H9 (cell line): ENCODE results near the gene BANP. TPM values are rescaled to one million over a fixed set of nuclear protein-coding genes. Genes with fewer than 3 reads are reported as not detected.

Experiments used
- DNase-seq: peaks from one replicate; pipeline ENCODE4 v3.0.0-alpha.2; 2017
- H2AFZ ChIP-seq: one replicate; pipeline ENCODE4 v1.6.1; 2013; ENCODE audit warnings: mild to moderate bottlenecking, low read length, control low read depth, moderate library complexity
- H2AK5ac ChIP-seq: 2 replicates; pipeline ENCODE4 v1.6.1; 2013; ENCODE audit warnings: low read length, control low read depth, mixed read lengths; ENCODE audit not compliant: insufficient read length
- H2BK120ac ChIP-seq: one replicate; pipeline ENCODE4 v1.6.1; 2013; ENCODE audit warnings: low read depth, mild to moderate bottlenecking, low read length, control low read depth, inconsistent platforms; ENCODE audit not compliant: poor library complexity, severe bottlenecking
- H2BK12ac ChIP-seq: 2 replicates; pipeline ENCODE4 v1.6.1; 2013; ENCODE audit warnings: low read length, control low read depth, mixed read lengths, low read depth; ENCODE audit not compliant: insufficient read length
- H2BK15ac ChIP-seq: 2 replicates; pipeline ENCODE4 v1.6.1; 2013; ENCODE audit warnings: low read depth, low read length, control low read depth
- H2BK20ac ChIP-seq: one replicate; pipeline ENCODE4 v1.6.1; 2013; ENCODE audit warnings: low read depth, mild to moderate bottlenecking, low read length, control low read depth, inconsistent platforms; ENCODE audit not compliant: poor library complexity, severe bottlenecking
- H2BK5ac ChIP-seq: 2 replicates; pipeline ENCODE4 v1.6.1; 2013; ENCODE audit warnings: low read length, control low read depth, mixed read lengths; ENCODE audit not compliant: insufficient read length
- H3K14ac ChIP-seq: 2 replicates; pipeline ENCODE4 v1.6.1; 2013; ENCODE audit warnings: low read length, control low read depth; ENCODE audit not compliant: insufficient read depth
- H3K18ac ChIP-seq: 2 replicates; pipeline ENCODE4 v1.6.1; 2013; ENCODE audit warnings: low read depth, mild to moderate bottlenecking, mixed read lengths, low read length, control low read depth; ENCODE audit not compliant: insufficient read length
- H3K23ac ChIP-seq: 2 replicates; pipeline ENCODE4 v1.6.1; 2013; ENCODE audit warnings: low read length, control low read depth, mixed read lengths, low read depth; ENCODE audit not compliant: insufficient read length
- H3K23me2 ChIP-seq: 2 replicates; pipeline ENCODE4 v1.6.1; 2013; ENCODE audit warnings: low read depth, mild to moderate bottlenecking, mixed read lengths, low read length, control low read depth; ENCODE audit not compliant: insufficient read length, poor library complexity, severe bottlenecking
- H3K27ac ChIP-seq: 2 replicates; pipeline ENCODE4 v1.5.1; 2013; ENCODE audit warnings: low read length, control low read depth, mixed read lengths, low read depth; ENCODE audit not compliant: insufficient read length
- H3K27me3 ChIP-seq: 2 replicates; pipeline ENCODE4 v1.6.1; 2013; ENCODE audit warnings: low read length, control low read depth, inconsistent platforms; ENCODE audit not compliant: insufficient read depth
- H3K4ac ChIP-seq: 2 replicates; pipeline ENCODE4 v1.6.1; 2013; ENCODE audit warnings: low read depth, mild to moderate bottlenecking, control low read depth, inconsistent platforms, low read length, moderate library complexity
- H3K4me1 ChIP-seq: 2 replicates; pipeline ENCODE4 v1.6.1; 2013; ENCODE audit warnings: low read length, control low read depth, inconsistent platforms; ENCODE audit not compliant: insufficient read depth
- H3K4me2 ChIP-seq: 2 replicates; pipeline ENCODE4 v1.6.1; 2013; ENCODE audit warnings: low read length, control low read depth, mixed read lengths; ENCODE audit not compliant: insufficient read length, insufficient read depth
- H3K56ac ChIP-seq: 2 replicates; pipeline ENCODE4 v1.6.1; 2013; ENCODE audit warnings: low read depth, mild to moderate bottlenecking, mixed read lengths, low read length, control low read depth; ENCODE audit not compliant: insufficient read length
- H3K79me1 ChIP-seq: 2 replicates; pipeline ENCODE4 v1.6.1; 2013; ENCODE audit warnings: low read depth, mild to moderate bottlenecking, moderate library complexity, low read length, control low read depth, inconsistent platforms; ENCODE audit not compliant: insufficient read depth, poor library complexity, severe bottlenecking
- H3K79me2 ChIP-seq: 2 replicates; pipeline ENCODE4 v1.6.1; 2013; ENCODE audit warnings: low read length, control low read depth, inconsistent platforms; ENCODE audit not compliant: insufficient read depth
- H3K9ac ChIP-seq: 2 replicates; pipeline ENCODE4 v1.6.1; 2013; ENCODE audit warnings: low read length, control low read depth, mixed read lengths; ENCODE audit not compliant: insufficient read length; ENCODE audit errors: extremely low read depth
- H3K9me3 ChIP-seq: one replicate; pipeline ENCODE4 v1.6.1; 2013; ENCODE audit warnings: low read depth, low read length, inconsistent platforms; ENCODE audit not compliant: control insufficient read depth
- H3T11ph ChIP-seq: one replicate; pipeline ENCODE4 v1.6.1; 2013; ENCODE audit warnings: mild to moderate bottlenecking, low read length, control low read depth, inconsistent platforms
- H4K20me1 ChIP-seq: one replicate; pipeline ENCODE4 v1.6.1; 2013; ENCODE audit not compliant: control insufficient read depth, insufficient read length, insufficient read depth
- H4K5ac ChIP-seq: 2 replicates; pipeline ENCODE4 v1.6.1; 2013; ENCODE audit warnings: low read depth, mild to moderate bottlenecking, mixed read lengths, low read length, control low read depth; ENCODE audit not compliant: insufficient read length
- H4K8ac ChIP-seq: replicated peaks from 2 replicates; pipeline ENCODE4 v1.6.1; 2013; ENCODE audit warnings: low read length, control low read depth, mixed read lengths, low read depth; ENCODE audit not compliant: insufficient read length
- H4K91ac ChIP-seq: 2 replicates; pipeline ENCODE4 v1.6.1; 2013; ENCODE audit warnings: low read depth, mild to moderate bottlenecking, moderate library complexity, mixed read lengths, low read length, control low read depth; ENCODE audit not compliant: insufficient read length
- H3K27ac Mint-ChIP-seq, 3 experiments: 2 replicates in 2 of 3; 3 replicates in 1 of 3; pipeline ENCODE4 v1.8.0; 2020 to 2021; ENCODE audit warnings: mixed read lengths in 3 of 3, mild to moderate bottlenecking in 1 of 3, moderate library complexity in 1 of 3
- H3K27me3 Mint-ChIP-seq: 2 replicates; pipeline ENCODE4 v1.8.0; 2021; ENCODE audit warnings: low read depth, mild to moderate bottlenecking, moderate library complexity, mixed read lengths
- H3K36me3 Mint-ChIP-seq, 3 experiments: 2 replicates in 2 of 3; 3 replicates in 1 of 3; pipeline ENCODE4 v1.8.0; 2020 to 2021; ENCODE audit warnings: low read depth in 3 of 3, mixed read lengths in 3 of 3; ENCODE audit not compliant: insufficient read depth in 1 of 3
- H3K4me1 Mint-ChIP-seq, 2 experiments: 2 replicates each; pipeline ENCODE4 v1.8.0; 2020; ENCODE audit warnings: mixed read lengths in 2 of 2
- H3K4me3 Mint-ChIP-seq, 2 experiments: 2 replicates in 1 of 2; 3 replicates in 1 of 2; pipeline ENCODE4 v1.8.0; 2020 to 2021; ENCODE audit warnings: mild to moderate bottlenecking in 2 of 2, mixed read lengths in 2 of 2, moderate library complexity in 1 of 2
- H3K9me3 Mint-ChIP-seq, 2 experiments: 2 replicates in 1 of 2; 3 replicates in 1 of 2; pipeline ENCODE4 v1.8.0; 2020; ENCODE audit warnings: mild to moderate bottlenecking in 2 of 2, mixed read lengths in 2 of 2, moderate library complexity in 1 of 2
- WGBS: extraction: QIAGEN DNeasy Blood & Tissue Kit; methylation state at CpG from one replicate; pipeline ENCODE4 v1.1.7; 2013; ENCODE audit warnings: missing lambda C conversion rate, low lambda C conversion rate, mixed read lengths; ENCODE audit not compliant: insufficient read length; ENCODE audit errors: extremely low coverage; 5-methylcytosine and 5-hydroxymethylcytosine counted together
- total RNA-seq: library from RNA; stranded (reverse); gene quantifications from 2 replicates; pipeline ENCODE4 v1.2.1, GENCODE V29; 2021
- TF ChIP-seq, protein P1 (sequence below): fragments of 200-600 bp; sonication (generic); conservative IDR thresholded peaks from 3 replicates; pipeline ENCODE4 v1.8.0; 2021; ENCODE audit warnings: antibody characterized with exemption, mild to moderate bottlenecking

BANP gene
- total RNA-seq, 1 experiment from 2014 or later, result 24.9 TPM

DNA sequence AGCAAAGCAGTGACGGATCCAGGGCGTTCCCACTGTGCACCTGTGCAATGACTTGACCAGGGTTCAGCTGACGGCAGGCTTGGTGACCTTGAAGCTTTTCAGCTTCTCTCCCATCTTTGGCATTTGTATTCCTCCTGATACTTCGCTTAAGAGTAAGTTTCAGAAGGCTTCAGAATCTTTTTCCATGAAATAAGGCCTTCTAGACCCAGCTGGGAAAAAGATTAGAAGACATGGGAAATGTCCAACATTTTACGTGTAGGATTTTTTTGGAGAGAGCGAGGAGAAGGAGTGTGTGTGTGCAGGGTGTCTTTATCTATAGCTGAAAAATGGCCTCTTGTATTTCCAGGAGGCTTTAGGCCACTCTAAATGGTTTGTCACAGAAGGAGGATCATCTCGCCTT, 104.1 kb downstream of the BANP start:
- no peak overlapping the region for H2BK120ac ChIP-seq
- H3T11ph ChIP-seq, result no peak overlapping the region
- H3K4me1 ChIP-seq, result no peaks in the 10 kb centered on the region
- no peak overlapping the region for H3K27ac ChIP-seq
- H4K91ac ChIP-seq, result no peak overlapping the region
- H3K79me2 ChIP-seq, result no peaks in the 10 kb centered on the region; the same call in 1 of the 2 replicates
- no peak overlapping the region for H3K56ac ChIP-seq
- no peak overlapping the region for H2BK5ac ChIP-seq
- no peak overlapping the region for H2AFZ ChIP-seq
- H3K9me3 ChIP-seq, result no peaks in the 10 kb centered on the region
- peaks cover under 1 to 20% (median 10%) of the 10 kb centered on the region in 3 experiments; a peak in 6 of 7 replicates for H3K36me3 Mint-ChIP-seq
- H4K5ac ChIP-seq, result no peak overlapping the region
- no peak overlapping the region for H3K23ac ChIP-seq
- no peak overlapping the region for H2BK20ac ChIP-seq
- TF ChIP-seq, protein P1, sequence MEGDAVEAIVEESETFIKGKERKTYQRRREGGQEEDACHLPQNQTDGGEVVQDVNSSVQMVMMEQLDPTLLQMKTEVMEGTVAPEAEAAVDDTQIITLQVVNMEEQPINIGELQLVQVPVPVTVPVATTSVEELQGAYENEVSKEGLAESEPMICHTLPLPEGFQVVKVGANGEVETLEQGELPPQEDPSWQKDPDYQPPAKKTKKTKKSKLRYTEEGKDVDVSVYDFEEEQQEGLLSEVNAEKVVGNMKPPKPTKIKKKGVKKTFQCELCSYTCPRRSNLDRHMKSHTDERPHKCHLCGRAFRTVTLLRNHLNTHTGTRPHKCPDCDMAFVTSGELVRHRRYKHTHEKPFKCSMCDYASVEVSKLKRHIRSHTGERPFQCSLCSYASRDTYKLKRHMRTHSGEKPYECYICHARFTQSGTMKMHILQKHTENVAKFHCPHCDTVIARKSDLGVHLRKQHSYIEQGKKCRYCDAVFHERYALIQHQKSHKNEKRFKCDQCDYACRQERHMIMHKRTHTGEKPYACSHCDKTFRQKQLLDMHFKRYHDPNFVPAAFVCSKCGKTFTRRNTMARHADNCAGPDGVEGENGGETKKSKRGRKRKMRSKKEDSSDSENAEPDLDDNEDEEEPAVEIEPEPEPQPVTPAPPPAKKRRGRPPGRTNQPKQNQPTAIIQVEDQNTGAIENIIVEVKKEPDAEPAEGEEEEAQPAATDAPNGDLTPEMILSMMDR, result no peak
- H2BK12ac ChIP-seq, result no peak overlapping the region
- DNase-seq, result no peak
- H4K20me1 ChIP-seq, result no peaks in the 10 kb centered on the region
- no peak overlapping the region for H3K18ac ChIP-seq
- H3K27me3 ChIP-seq, result no peaks in the 10 kb centered on the region
- H3K9ac ChIP-seq, result no peak overlapping the region
- peak overlapping the region in 1 of 3 experiments; percentile 94; a peak in 2 of 7 replicates for H3K27ac Mint-ChIP-seq
- no peak overlapping the region for H2BK15ac ChIP-seq
- H3K27me3 Mint-ChIP-seq, result no peaks in the 10 kb centered on the region
- no peak overlapping the region for H3K14ac ChIP-seq
- H3K23me2 ChIP-seq, result no peaks in the 10 kb centered on the region
- no peak overlapping the region for H3K4me3 Mint-ChIP-seq
- no CpG with 5 or more reads among the region's 7 CpGs for WGBS
- no peaks in the 10 kb centered on the region for H3K9me3 Mint-ChIP-seq
- no peak overlapping the region for H4K8ac ChIP-seq
- no peak overlapping the region for H3K4ac ChIP-seq
- H3K79me1 ChIP-seq, result no peaks in the 10 kb centered on the region
- no peak overlapping the region for H2AK5ac ChIP-seq
- H3K4me1 Mint-ChIP-seq, result peaks cover 7 to 8% of the 10 kb centered on the region in 2 experiments; a peak in 2 of 4 replicates
- H3K4me2 ChIP-seq, result no peak overlapping the region
